ENCODE measurements around the gene ZNF814.

DNA sequence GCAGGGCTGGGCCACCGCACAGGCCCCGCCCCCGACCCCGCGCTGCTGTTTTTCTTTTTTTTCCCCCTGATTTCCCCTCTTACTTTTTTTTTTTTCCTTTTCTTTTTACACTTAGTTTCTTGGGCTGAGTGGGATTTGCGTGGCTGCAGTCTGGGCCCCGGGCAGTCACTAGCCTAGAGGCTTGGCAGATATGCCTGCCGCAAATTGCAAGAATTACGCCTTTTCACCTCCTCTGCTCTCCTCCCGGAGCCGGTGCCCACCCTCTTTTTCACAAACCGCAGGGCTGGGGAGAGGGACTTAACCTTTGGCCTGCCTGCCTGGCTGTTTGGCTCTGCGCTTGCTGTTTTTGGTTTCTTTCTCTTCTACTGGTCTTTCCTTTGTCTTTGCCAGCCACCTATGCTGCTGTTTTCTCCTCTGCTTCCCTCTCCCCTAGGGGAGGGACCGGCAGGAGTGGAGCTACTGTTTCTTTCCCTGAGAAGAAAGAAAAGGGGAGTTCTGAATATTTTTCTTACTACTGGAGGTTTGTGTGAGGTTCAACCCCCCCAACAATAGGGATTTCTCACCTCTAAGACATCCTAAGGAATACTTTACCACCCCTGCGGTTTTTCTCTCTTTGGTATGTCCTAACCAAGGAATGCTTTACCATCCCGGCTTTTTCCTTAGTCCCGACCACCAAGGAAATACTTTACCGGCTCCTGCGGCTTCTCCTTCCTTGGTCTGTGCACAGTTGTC lies 85.1 kb downstream of the ZNF814 start:
- TF ChIP-seq, protein P1, sequence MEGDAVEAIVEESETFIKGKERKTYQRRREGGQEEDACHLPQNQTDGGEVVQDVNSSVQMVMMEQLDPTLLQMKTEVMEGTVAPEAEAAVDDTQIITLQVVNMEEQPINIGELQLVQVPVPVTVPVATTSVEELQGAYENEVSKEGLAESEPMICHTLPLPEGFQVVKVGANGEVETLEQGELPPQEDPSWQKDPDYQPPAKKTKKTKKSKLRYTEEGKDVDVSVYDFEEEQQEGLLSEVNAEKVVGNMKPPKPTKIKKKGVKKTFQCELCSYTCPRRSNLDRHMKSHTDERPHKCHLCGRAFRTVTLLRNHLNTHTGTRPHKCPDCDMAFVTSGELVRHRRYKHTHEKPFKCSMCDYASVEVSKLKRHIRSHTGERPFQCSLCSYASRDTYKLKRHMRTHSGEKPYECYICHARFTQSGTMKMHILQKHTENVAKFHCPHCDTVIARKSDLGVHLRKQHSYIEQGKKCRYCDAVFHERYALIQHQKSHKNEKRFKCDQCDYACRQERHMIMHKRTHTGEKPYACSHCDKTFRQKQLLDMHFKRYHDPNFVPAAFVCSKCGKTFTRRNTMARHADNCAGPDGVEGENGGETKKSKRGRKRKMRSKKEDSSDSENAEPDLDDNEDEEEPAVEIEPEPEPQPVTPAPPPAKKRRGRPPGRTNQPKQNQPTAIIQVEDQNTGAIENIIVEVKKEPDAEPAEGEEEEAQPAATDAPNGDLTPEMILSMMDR (IDR thresholded peaks at IDR 0.05; ENCODE audit: low read depth, low read length), result no peak
- TF ChIP-seq, protein P2, sequence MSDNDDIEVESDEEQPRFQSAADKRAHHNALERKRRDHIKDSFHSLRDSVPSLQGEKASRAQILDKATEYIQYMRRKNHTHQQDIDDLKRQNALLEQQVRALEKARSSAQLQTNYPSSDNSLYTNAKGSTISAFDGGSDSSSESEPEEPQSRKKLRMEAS (IDR thresholded peaks at IDR 0.05; ENCODE audit: low read depth, low read length), result no peak
